HEK293 (cell line): ENCODE results near the gene IL1RAPL1.

Experiments used
- CTCF ChIA-PET: fragments of 350-600 bp; formaldehyde crosslinking; extraction: SDS; loops from one replicate; lab custom pipeline; 2021; ENCODE audit warnings: antibody characterized with exemption; lab: Yijun Ruan, JAX
- POLR2A ChIA-PET: fragments of 300-600 bp; formaldehyde crosslinking; extraction: SDS; loops from one replicate; lab custom pipeline; 2020; ENCODE audit warnings: antibody characterized with exemption, inconsistent platforms; lab: Yijun Ruan, JAX
- H3K27ac ChIP-seq: fragments of 200-500 bp; sonication (Bioruptor generic); 2 replicates; pipeline ENCODE4 v1.5.1; 2014; ENCODE audit warnings: low read depth, low read length, control low read depth, inconsistent platforms; ENCODE audit errors: extremely low read depth
- H3K36me3 ChIP-seq, 2 experiments: fragments of 200-500 bp in 1 of 2; sonication (Bioruptor generic) in 1 of 2; 1 replicate in 1 of 2; 2 replicates in 1 of 2; pipeline ENCODE4 v1.5.1; 2014 to 2017; ENCODE audit warnings: inconsistent platforms in 2 of 2, low read length in 2 of 2; ENCODE audit not compliant: control insufficient read depth in 2 of 2, insufficient read depth in 1 of 2
- H3K4me1 ChIP-seq: fragments of 200-500 bp; sonication (Bioruptor generic); 2 replicates; pipeline ENCODE4 v1.5.1; 2014; ENCODE audit warnings: mild to moderate bottlenecking, low read length, inconsistent platforms; ENCODE audit not compliant: control insufficient read depth, insufficient read depth
- H3K4me3 ChIP-seq: 2 replicates; pipeline ENCODE4 v1.5.1; 2011; ENCODE audit warnings: low read depth, mild to moderate bottlenecking, control low read depth, low read length, moderate library complexity
- H3K9me3 ChIP-seq: fragments of 200-500 bp; sonication (Bioruptor generic); 2 replicates; pipeline ENCODE4 v1.5.1; 2014; ENCODE audit warnings: low read depth, low read length, inconsistent platforms; ENCODE audit not compliant: control insufficient read depth, insufficient read depth
- EGR2 ChIP-seq: fragments of 450-650 bp; formaldehyde crosslinking; IDR thresholded peaks from 2 replicates; pipeline ENCODE4 v1.5.1; 2016; ENCODE audit warnings: low read depth, missing biosample characterization, missing genetic modification characterization
- GLIS1 ChIP-seq: fragments of 450-650 bp; formaldehyde crosslinking; IDR thresholded peaks from 2 replicates; pipeline ENCODE4 v1.5.1; 2016; ENCODE audit warnings: missing biosample characterization, missing genetic modification characterization
- KLF16 ChIP-seq: fragments of 450-650 bp; formaldehyde crosslinking; IDR thresholded peaks from 2 replicates; pipeline ENCODE4 v1.5.1; 2017; ENCODE audit warnings: missing biosample characterization, missing genetic modification characterization
- KLF7 ChIP-seq: fragments of 450-650 bp; formaldehyde crosslinking; IDR thresholded peaks from 2 replicates; pipeline ENCODE4 v1.5.1; 2016; ENCODE audit warnings: missing biosample characterization, missing genetic modification characterization, borderline replicate concordance
- MYNN ChIP-seq: fragments of 450-650 bp; formaldehyde crosslinking; IDR thresholded peaks from 2 replicates; pipeline ENCODE4 v1.5.1; 2016; ENCODE audit warnings: missing biosample characterization, missing genetic modification characterization, borderline replicate concordance
- ZFP37 ChIP-seq: fragments of 450-650 bp; formaldehyde crosslinking; IDR thresholded peaks from 2 replicates; pipeline ENCODE4 v1.5.1; 2016; ENCODE audit warnings: missing biosample characterization, missing genetic modification characterization
- ZNF148 ChIP-seq: fragments of 450-650 bp; formaldehyde crosslinking; IDR thresholded peaks from 2 replicates; pipeline ENCODE4 v1.5.0; 2017; ENCODE audit warnings: missing biosample characterization, missing genetic modification characterization, borderline replicate concordance
- ZNF16 ChIP-seq: fragments of 450-650 bp; formaldehyde crosslinking; IDR thresholded peaks from 2 replicates; pipeline ENCODE4 v1.5.1; 2016; ENCODE audit warnings: low read depth, missing biosample characterization, missing genetic modification characterization
- ZNF626 ChIP-seq: fragments of 450-650 bp; sonication (Bioruptor Pico); formaldehyde crosslinking; IDR thresholded peaks from 2 replicates; pipeline ENCODE4 v1.5.1; 2018; ENCODE audit warnings: missing biosample characterization, missing genetic modification characterization, inconsistent platforms
- ZNF654 ChIP-seq: fragments of 450-650 bp; formaldehyde crosslinking; IDR thresholded peaks from 2 replicates; pipeline ENCODE4 v1.5.1; 2016; ENCODE audit warnings: low read depth, missing biosample characterization, missing genetic modification characterization
- ZNF677 ChIP-seq: fragments of 450-650 bp; IDR thresholded peaks from 2 replicates; pipeline ENCODE4 v1.5.0; 2018; ENCODE audit warnings: missing biosample characterization, mild to moderate bottlenecking, missing genetic modification characterization, moderate library complexity
- ZNF830 ChIP-seq: fragments of 450-650 bp; IDR thresholded peaks from 2 replicates; pipeline ENCODE4 v1.5.0; 2018; ENCODE audit warnings: missing biosample characterization, missing genetic modification characterization, low read depth, mild to moderate bottlenecking, moderate library complexity
- ZXDB ChIP-seq: fragments of 450-650 bp; formaldehyde crosslinking; IDR thresholded peaks from 2 replicates; pipeline ENCODE4 v1.5.1; 2016; ENCODE audit warnings: missing biosample characterization, missing genetic modification characterization
- TF ChIP-seq, protein P1 (sequence below): fragments of 450-650 bp; formaldehyde crosslinking; conservative IDR thresholded peaks from 2 replicates; pipeline ENCODE4 v1.5.1; 2016; ENCODE audit warnings: low read depth, missing biosample characterization, missing genetic modification characterization
- TF ChIP-seq, protein P2 (sequence below): fragments of 450-650 bp; formaldehyde crosslinking; IDR thresholded peaks from 2 replicates; pipeline ENCODE4 v1.5.1; 2016; ENCODE audit warnings: missing biosample characterization, missing genetic modification characterization
- TF ChIP-seq, protein P3 (sequence below): fragments of 450-650 bp; formaldehyde crosslinking; IDR thresholded peaks from 2 replicates; pipeline ENCODE4 v1.5.1; 2016; ENCODE audit warnings: missing biosample characterization, missing genetic modification characterization
- TF ChIP-seq, protein P4 (sequence below): fragments of 450-650 bp; formaldehyde crosslinking; IDR thresholded peaks from 2 replicates; pipeline ENCODE4 v1.5.1; 2016; ENCODE audit warnings: missing biosample characterization, missing genetic modification characterization, borderline replicate concordance
- TF ChIP-seq, protein P5 (sequence below): fragments of 450-650 bp; formaldehyde crosslinking; IDR thresholded peaks from 2 replicates; pipeline ENCODE4 v1.5.1; 2016; ENCODE audit warnings: missing biosample characterization, missing genetic modification characterization

IL1RAPL1 gene

GRCh38 chrX:29659911-29660310 is 1072.7 kb downstream of the IL1RAPL1 start (continued):
- TF ChIP-seq ZNF654 (tag by site-specific recombination) = no peak
- no peak for TF ChIP-seq ZNF677

- Histone ChIP-seq H3K9me3 (no peaks in the 10 kb centered on the region), H3K36me3 (no peaks in the 10 kb centered on the region), H3K4me1 (no peaks in the 10 kb centered on the region), H3K27ac (no peak overlapping the region), H3K4me3 (no peak overlapping the region)
- ChIA-PET CTCF (no interaction called here), POLR2A (no interaction called here)
- TF ChIP-seq KLF7 (tag by site-specific recombination) (no peak), ZNF148 (no peak), KLF16 (tag by site-specific recombination) (no peak), ZFP37 (tag by site-specific recombination) (no peak), MYNN (tag by site-specific recombination) (no peak), ZNF626 (tag by site-specific recombination) (no peak)
- TF ChIP-seq, protein P1, sequence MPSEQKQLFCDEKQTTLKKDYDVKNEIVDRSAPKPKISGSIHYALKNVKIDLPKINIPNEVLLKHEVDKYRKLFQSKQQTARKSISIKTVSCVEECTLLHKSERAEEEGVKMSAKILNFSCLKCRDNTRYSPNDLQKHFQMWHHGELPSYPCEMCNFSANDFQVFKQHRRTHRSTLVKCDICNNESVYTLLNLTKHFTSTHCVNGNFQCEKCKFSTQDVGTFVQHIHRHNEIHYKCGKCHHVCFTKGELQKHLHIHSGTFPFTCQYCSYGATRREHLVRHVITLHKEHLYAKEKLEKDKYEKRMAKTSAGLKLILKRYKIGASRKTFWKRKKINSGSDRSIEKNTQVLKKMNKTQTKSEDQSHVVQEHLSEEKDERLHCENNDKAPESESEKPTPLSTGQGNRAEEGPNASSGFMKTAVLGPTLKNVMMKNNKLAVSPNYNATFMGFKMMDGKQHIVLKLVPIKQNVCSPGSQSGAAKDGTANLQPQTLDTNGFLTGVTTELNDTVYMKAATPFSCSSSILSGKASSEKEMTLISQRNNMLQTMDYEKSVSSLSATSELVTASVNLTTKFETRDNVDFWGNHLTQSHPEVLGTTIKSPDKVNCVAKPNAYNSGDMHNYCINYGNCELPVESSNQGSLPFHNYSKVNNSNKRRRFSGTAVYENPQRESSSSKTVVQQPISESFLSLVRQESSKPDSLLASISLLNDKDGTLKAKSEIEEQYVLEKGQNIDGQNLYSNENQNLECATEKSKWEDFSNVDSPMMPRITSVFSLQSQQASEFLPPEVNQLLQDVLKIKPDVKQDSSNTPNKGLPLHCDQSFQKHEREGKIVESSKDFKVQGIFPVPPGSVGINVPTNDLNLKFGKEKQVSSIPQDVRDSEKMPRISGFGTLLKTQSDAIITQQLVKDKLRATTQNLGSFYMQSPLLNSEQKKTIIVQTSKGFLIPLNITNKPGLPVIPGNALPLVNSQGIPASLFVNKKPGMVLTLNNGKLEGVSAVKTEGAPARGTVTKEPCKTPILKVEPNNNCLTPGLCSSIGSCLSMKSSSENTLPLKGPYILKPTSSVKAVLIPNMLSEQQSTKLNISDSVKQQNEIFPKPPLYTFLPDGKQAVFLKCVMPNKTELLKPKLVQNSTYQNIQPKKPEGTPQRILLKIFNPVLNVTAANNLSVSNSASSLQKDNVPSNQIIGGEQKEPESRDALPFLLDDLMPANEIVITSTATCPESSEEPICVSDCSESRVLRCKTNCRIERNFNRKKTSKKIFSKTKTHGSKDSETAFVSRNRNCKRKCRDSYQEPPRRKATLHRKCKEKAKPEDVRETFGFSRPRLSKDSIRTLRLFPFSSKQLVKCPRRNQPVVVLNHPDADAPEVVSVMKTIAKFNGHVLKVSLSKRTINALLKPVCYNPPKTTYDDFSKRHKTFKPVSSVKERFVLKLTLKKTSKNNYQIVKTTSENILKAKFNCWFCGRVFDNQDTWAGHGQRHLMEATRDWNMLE (tag by site-specific recombination) = no peak
- TF ChIP-seq, protein P2, sequence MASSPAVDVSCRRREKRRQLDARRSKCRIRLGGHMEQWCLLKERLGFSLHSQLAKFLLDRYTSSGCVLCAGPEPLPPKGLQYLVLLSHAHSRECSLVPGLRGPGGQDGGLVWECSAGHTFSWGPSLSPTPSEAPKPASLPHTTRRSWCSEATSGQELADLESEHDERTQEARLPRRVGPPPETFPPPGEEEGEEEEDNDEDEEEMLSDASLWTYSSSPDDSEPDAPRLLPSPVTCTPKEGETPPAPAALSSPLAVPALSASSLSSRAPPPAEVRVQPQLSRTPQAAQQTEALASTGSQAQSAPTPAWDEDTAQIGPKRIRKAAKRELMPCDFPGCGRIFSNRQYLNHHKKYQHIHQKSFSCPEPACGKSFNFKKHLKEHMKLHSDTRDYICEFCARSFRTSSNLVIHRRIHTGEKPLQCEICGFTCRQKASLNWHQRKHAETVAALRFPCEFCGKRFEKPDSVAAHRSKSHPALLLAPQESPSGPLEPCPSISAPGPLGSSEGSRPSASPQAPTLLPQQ = no peak
These were observed 1074.0 kb downstream of the IL1RAPL1 start for GRCh38 chrX:29661290-29661689.

GRCh38 chrX:29662101-29662500 is 1074.9 kb downstream of the IL1RAPL1 start:
- H3K4me1 ChIP-seq = no peaks in the 10 kb centered on the region
- POLR2A ChIA-PET = no interaction called here
- H3K4me3 ChIP-seq = no peak overlapping the region
- H3K27ac ChIP-seq = no peak overlapping the region
- H3K9me3 ChIP-seq = no peaks in the 10 kb centered on the region
- CTCF ChIA-PET = no interaction called here
- no peaks in the 10 kb centered on the region for H3K36me3 ChIP-seq
- TF ChIP-seq GLIS1 (tag by site-specific recombination) (no peak), ZNF830 (tag by site-specific recombination) (no peak), ZNF16 (tag by site-specific recombination) (no peak), ZXDB (tag by site-specific recombination) (no peak), EGR2 (no peak), ZNF677 (no peak)
- TF ChIP-seq, protein P3, sequence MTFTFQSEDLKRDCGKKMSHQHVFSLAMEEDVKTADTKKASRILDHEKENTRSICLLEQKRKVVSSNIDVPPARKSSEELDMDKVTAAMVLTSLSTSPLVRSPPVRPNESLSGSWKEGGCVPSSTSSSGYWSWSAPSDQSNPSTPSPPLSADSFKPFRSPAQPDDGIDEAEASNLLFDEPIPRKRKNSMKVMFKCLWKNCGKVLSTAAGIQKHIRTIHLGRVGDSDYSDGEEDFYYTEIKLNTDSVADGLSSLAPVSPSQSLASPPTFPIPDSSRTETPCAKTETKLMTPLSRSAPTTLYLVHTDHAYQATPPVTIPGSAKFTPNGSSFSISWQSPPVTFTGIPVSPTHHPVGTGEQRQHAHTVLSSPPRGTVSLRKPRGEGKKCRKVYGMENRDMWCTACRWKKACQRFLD (tag by site-specific recombination) = no peak
- TF ChIP-seq, protein P4, sequence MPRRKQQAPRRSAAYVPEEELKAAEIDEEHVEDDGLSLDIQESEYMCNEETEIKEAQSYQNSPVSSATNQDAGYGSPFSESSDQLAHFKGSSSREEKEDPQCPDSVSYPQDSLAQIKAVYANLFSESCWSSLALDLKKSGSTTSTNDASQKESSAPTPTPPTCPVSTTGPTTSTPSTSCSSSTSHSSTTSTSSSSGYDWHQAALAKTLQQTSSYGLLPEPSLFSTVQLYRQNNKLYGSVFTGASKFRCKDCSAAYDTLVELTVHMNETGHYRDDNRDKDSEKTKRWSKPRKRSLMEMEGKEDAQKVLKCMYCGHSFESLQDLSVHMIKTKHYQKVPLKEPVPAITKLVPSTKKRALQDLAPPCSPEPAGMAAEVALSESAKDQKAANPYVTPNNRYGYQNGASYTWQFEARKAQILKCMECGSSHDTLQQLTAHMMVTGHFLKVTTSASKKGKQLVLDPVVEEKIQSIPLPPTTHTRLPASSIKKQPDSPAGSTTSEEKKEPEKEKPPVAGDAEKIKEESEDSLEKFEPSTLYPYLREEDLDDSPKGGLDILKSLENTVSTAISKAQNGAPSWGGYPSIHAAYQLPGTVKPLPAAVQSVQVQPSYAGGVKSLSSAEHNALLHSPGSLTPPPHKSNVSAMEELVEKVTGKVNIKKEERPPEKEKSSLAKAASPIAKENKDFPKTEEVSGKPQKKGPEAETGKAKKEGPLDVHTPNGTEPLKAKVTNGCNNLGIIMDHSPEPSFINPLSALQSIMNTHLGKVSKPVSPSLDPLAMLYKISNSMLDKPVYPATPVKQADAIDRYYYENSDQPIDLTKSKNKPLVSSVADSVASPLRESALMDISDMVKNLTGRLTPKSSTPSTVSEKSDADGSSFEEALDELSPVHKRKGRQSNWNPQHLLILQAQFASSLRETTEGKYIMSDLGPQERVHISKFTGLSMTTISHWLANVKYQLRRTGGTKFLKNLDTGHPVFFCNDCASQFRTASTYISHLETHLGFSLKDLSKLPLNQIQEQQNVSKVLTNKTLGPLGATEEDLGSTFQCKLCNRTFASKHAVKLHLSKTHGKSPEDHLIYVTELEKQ (tag by site-specific recombination) = no peak
- TF ChIP-seq, protein P5, sequence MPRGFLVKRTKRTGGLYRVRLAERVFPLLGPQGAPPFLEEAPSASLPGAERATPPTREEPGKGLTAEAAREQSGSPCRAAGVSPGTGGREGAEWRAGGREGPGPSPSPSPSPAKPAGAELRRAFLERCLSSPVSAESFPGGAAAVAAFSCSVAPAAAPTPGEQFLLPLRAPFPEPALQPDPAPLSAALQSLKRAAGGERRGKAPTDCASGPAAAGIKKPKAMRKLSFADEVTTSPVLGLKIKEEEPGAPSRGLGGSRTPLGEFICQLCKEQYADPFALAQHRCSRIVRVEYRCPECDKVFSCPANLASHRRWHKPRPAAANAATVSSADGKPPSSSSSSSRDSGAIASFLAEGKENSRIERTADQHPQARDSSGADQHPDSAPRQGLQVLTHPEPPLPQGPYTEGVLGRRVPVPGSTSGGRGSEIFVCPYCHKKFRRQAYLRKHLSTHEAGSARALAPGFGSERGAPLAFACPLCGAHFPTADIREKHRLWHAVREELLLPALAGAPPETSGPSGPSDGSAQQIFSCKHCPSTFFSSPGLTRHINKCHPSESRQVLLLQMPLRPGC (tag by site-specific recombination) = no peak
